K562 (cell line): Measurements from ENCODE around the gene PRM1. TPM values are rescaled to one million over a fixed set of nuclear protein-coding genes. Genes with fewer than 3 reads are reported as not detected.

Experiments
- CHD7 ChIP-seq: fragments of 200-600 bp; sonication (generic); IDR thresholded peaks from one replicate; pipeline ENCODE4 v1.6.1; 2012; ENCODE audit warnings: mild to moderate bottlenecking, low read depth, low read length, inconsistent platforms
- ETS1 ChIP-seq: conservative IDR thresholded peaks from 2 replicates; pipeline ENCODE4 v1.6.1; 2011; ENCODE audit warnings: low read depth, mild to moderate bottlenecking, low read length; ENCODE audit not compliant: control insufficient read depth
- HLTF ChIP-seq: fragments of 450-650 bp; IDR thresholded peaks from 2 replicates; pipeline ENCODE4 v1.6.1; 2016
- HOMEZ ChIP-seq: fragments of 250-450 bp; sonication (Bioruptor Pico); IDR thresholded peaks from 2 replicates; pipeline ENCODE4 v1.4.0; 2020; ENCODE audit warnings: mild to moderate bottlenecking, moderate library complexity
- KLF16 ChIP-seq: IDR thresholded peaks from 2 replicates; pipeline ENCODE4 v1.6.1; 2016; ENCODE audit warnings: antibody characterized with exemption
- NFE2 ChIP-seq: IDR thresholded peaks from 2 replicates; pipeline ENCODE4 v1.6.1; 2014; ENCODE audit warnings: antibody characterized with exemption, low read depth
- RHOXF2B ChIP-seq: fragments of 250-450 bp; sonication (Bioruptor Pico); conservative IDR thresholded peaks from 2 replicates; pipeline ENCODE4 v1.5.1; 2021
- TFE3 ChIP-seq: fragments of 450-650 bp; formaldehyde crosslinking; IDR thresholded peaks from 2 replicates; pipeline ENCODE4 v1.4.0; 2020; ENCODE audit warnings: mild to moderate bottlenecking, mixed read lengths
- ZBTB17 ChIP-seq: fragments of 450-650 bp; formaldehyde crosslinking; IDR thresholded peaks from 2 replicates; pipeline ENCODE4 v1.4.0; 2020; ENCODE audit warnings: mild to moderate bottlenecking
- ZFP30 ChIP-seq: fragments of 250-450 bp; sonication (Bioruptor Pico); IDR thresholded peaks from 2 replicates; pipeline ENCODE4 v1.8.0; 2022; ENCODE audit warnings: moderate library complexity, mild to moderate bottlenecking, inconsistent platforms, borderline replicate concordance
- ZNF133 ChIP-seq: fragments of 250-450 bp; sonication (Bioruptor Pico); IDR thresholded peaks from 2 replicates; pipeline ENCODE4 v1.4.0; 2020; ENCODE audit warnings: mild to moderate bottlenecking
- polyA plus RNA-seq, 8 experiments: library from polyadenylated mRNA; depleted of rRNA in 4 of 8; stranded (reverse) in 5 of 8; unstranded in 3 of 8; fragments of >200 nt; fragmentation: Nextera tagmentation in 2 of 8; fragmentation: Illumina TruSeq in 1 of 8; extraction: Ambion mirVana in 2 of 8; extraction: Trizol in 1 of 8; gene quantifications; 2 replicates each; pipeline versions ENCODE4 v1.2.1 to v1.2.3, GENCODE V29; 2011 to 2014; ENCODE audit warnings: inconsistent platforms in 1 of 8, missing spikeins in 1 of 8
- total RNA-seq, 7 experiments: library from RNA; depleted of rRNA in 6 of 7; stranded (reverse); fragments of >200 nt in 6 of 7; fragmentation: Illumina TruSeq in 2 of 7; extraction: Trizol in 2 of 7; gene quantifications; 2 replicates each; pipeline versions ENCODE4 v1.2.1 to v1.2.3, GENCODE V29; 2011 to 2021; ENCODE audit warnings: low replicate concordance in 1 of 7

PRM1 gene
- total and polyA plus RNA-seq, 9 of the 15 experiments (the other 6 are each of a cell fraction or from before 2014, with no cell fraction given), result not detected

GRCh38 chr16:11254913-11255736, 26.0 kb downstream of the PRM1 start (continued):
- TF ChIP-seq CHD7 (no peak), HOMEZ (CRISPR knock-in tag) (no peak), TFE3 (CRISPR knock-in tag) (no peak), ZNF133 (0 out of 2 replicates have a peak, but pooled peaks have one; percentile 14), RHOXF2B (CRISPR knock-in tag) (no peak), ZFP30 (CRISPR knock-in tag) (no peak), KLF16 (no peak), HLTF (no peak), ETS1 (peak; percentile 76), ZBTB17 (peak; percentile 77; the same call in 1 of the 2 replicates), NFE2 (no peak)
